IPS-18a (cell line): ENCODE measurements around the gene ANKS3.
A peak's percentile ranks its signal among the peaks of the same experiment; 100 is the strongest.

Source experiments
- H3K27ac ChIP-seq: one replicate; pipeline ENCODE4 v1.5.1; 2013; ENCODE audit warnings: low read length
- H3K27me3 ChIP-seq: one replicate; pipeline ENCODE4 v1.6.1; 2013; ENCODE audit warnings: mild to moderate bottlenecking, low read length; ENCODE audit not compliant: control insufficient read depth, insufficient read depth
- H3K36me3 ChIP-seq: one replicate; pipeline ENCODE4 v1.6.1; 2013; ENCODE audit warnings: low read depth, low read length; ENCODE audit not compliant: control insufficient read depth
- H3K4me1 ChIP-seq: one replicate; pipeline ENCODE4 v1.6.1; 2013; ENCODE audit warnings: low read depth, low read length; ENCODE audit not compliant: control insufficient read depth
- H3K4me3 ChIP-seq: one replicate; pipeline ENCODE4 v1.5.1; 2013; ENCODE audit warnings: low read length
- H3K9ac ChIP-seq: one replicate; pipeline ENCODE4 v1.6.1; 2013; ENCODE audit warnings: mild to moderate bottlenecking, low read length, moderate library complexity
- H3K9me3 ChIP-seq: one replicate; pipeline ENCODE4 v1.6.1; 2013; ENCODE audit warnings: low read depth, low read length; ENCODE audit not compliant: control insufficient read depth

The ANKS3 gene

GRCh38 chr16:4736546-4736945, 2.5 kb upstream of the ANKS3 start:
- peaks cover 3% of the 10 kb centered on the region for H3K4me1 ChIP-seq
- no peaks in the 10 kb centered on the region for H3K9me3 ChIP-seq
- H3K27me3 ChIP-seq, result no peaks in the 10 kb centered on the region
- no peak overlapping the region for H3K9ac ChIP-seq
- H3K36me3 ChIP-seq, result no peaks in the 10 kb centered on the region
- H3K27ac ChIP-seq, result no peak overlapping the region
- no peak overlapping the region for H3K4me3 ChIP-seq

- Histone ChIP-seq H3K4me1 (peaks cover 3% of the 10 kb centered on the region), H3K36me3 (peaks cover 7% of the 10 kb centered on the region), H3K27ac (no peak overlapping the region), H3K27me3 (no peaks in the 10 kb centered on the region), H3K9ac (peak overlapping the region; percentile 76), H3K4me3 (peak overlapping the region; percentile 97), H3K9me3 (no peaks in the 10 kb centered on the region)
Measured at GRCh38 chr16:4734730-4735535, 862 bp upstream of the ANKS3 start.

- Histone ChIP-seq H3K9me3 (no peaks in the 10 kb centered on the region), H3K4me3 (peak overlapping the region; percentile 97)
Measured at GRCh38 chr16:4733747-4734062, 366 bp downstream of the ANKS3 start.

GRCh38 chr16:4733211-4733742, 794 bp downstream of the ANKS3 start:
- Histone ChIP-seq H3K27ac (no peak overlapping the region), H3K4me3 (peak overlapping the region; percentile 97), H3K9me3 (no peaks in the 10 kb centered on the region), H3K4me1 (peaks cover 3% of the 10 kb centered on the region), H3K36me3 (peaks cover 12% of the 10 kb centered on the region), H3K9ac (peak overlapping the region; percentile 76), H3K27me3 (no peaks in the 10 kb centered on the region)

More at GRCh38 chr16:4733747-4734062, 366 bp downstream of the ANKS3 start:
- peaks cover 12% of the 10 kb centered on the region for H3K36me3 ChIP-seq
- H3K27ac ChIP-seq, result no peak overlapping the region
- no peaks in the 10 kb centered on the region for H3K27me3 ChIP-seq
- H3K9ac ChIP-seq, result peak overlapping the region; percentile 76
- H3K4me1 ChIP-seq, result peaks cover 3% of the 10 kb centered on the region

- no peak overlapping the region for H3K9ac ChIP-seq
- H3K27ac ChIP-seq, result no peak overlapping the region
- no peaks in the 10 kb centered on the region for H3K27me3 ChIP-seq
- no peaks in the 10 kb centered on the region for H3K4me1 ChIP-seq
- H3K9me3 ChIP-seq, result no peaks in the 10 kb centered on the region
- peaks cover 27% of the 10 kb centered on the region for H3K36me3 ChIP-seq
- H3K4me3 ChIP-seq, result no peak overlapping the region
Measured at GRCh38 chr16:4729876-4730275, 4.2 kb downstream of the ANKS3 start.

- Histone ChIP-seq H3K9me3 (no peaks in the 10 kb centered on the region), H3K4me1 (no peaks in the 10 kb centered on the region), H3K36me3 (peaks cover 37% of the 10 kb centered on the region), H3K9ac (no peak overlapping the region), H3K27ac (no peak overlapping the region), H3K27me3 (no peaks in the 10 kb centered on the region), H3K4me3 (no peak overlapping the region)
Measured at GRCh38 chr16:4728676-4729075, 5.4 kb downstream of the ANKS3 start.

- Histone ChIP-seq H3K27me3 (no peaks in the 10 kb centered on the region), H3K4me1 (no peaks in the 10 kb centered on the region), H3K9ac (no peak overlapping the region), H3K36me3 (peaks cover 40% of the 10 kb centered on the region), H3K27ac (no peak overlapping the region), H3K9me3 (no peaks in the 10 kb centered on the region), H3K4me3 (no peak overlapping the region)
Measured at GRCh38 chr16:4726616-4727015, 7.5 kb downstream of the ANKS3 start.

- Histone ChIP-seq H3K27me3 (no peaks in the 10 kb centered on the region), H3K4me1 (no peaks in the 10 kb centered on the region), H3K36me3 (peaks cover 31% of the 10 kb centered on the region), H3K9me3 (no peaks in the 10 kb centered on the region), H3K4me3 (no peak overlapping the region), H3K27ac (no peak overlapping the region), H3K9ac (no peak overlapping the region)
Measured at GRCh38 chr16:4724661-4725270, 9.3 kb downstream of the ANKS3 start.

GRCh38 chr16:4723071-4723767, 10.9 kb downstream of the ANKS3 start:
- Histone ChIP-seq H3K9me3 (no peaks in the 10 kb centered on the region), H3K9ac (no peak overlapping the region), H3K4me3 (no peak overlapping the region), H3K4me1 (peaks cover 9% of the 10 kb centered on the region), H3K27me3 (no peaks in the 10 kb centered on the region), H3K27ac (no peak overlapping the region), H3K36me3 (peaks cover 29% of the 10 kb centered on the region)

GRCh38 chr16:4718466-4718865, 15.6 kb downstream of the ANKS3 start:
- no peak overlapping the region for H3K4me3 ChIP-seq
- H3K27me3 ChIP-seq, result no peaks in the 10 kb centered on the region
- no peak overlapping the region for H3K27ac ChIP-seq
- peaks cover 17% of the 10 kb centered on the region for H3K4me1 ChIP-seq
- H3K9ac ChIP-seq, result no peak overlapping the region
- H3K36me3 ChIP-seq, result peaks cover 1% of the 10 kb centered on the region
- H3K9me3 ChIP-seq, result no peaks in the 10 kb centered on the region

- Histone ChIP-seq H3K4me3 (no peak overlapping the region), H3K27ac (no peak overlapping the region), H3K27me3 (no peaks in the 10 kb centered on the region), H3K4me1 (peaks cover 17% of the 10 kb centered on the region), H3K9ac (no peak overlapping the region), H3K9me3 (no peaks in the 10 kb centered on the region), H3K36me3 (peaks cover 9% of the 10 kb centered on the region)
Measured at GRCh38 chr16:4714996-4715395, 19.1 kb downstream of the ANKS3 start.
